GM12878 (cell line): ENCODE results near the gene VPS54. TPM values are rescaled to one million over a fixed set of nuclear protein-coding genes. Genes with fewer than 3 reads are reported as not detected.

Experiments
- ATAC-seq: fragments of 200-7000 bp; cut with Tn5 transposase; 3 replicates; pipeline ENCODE4 v1.9.1; 2020; ENCODE audit warnings: mild to moderate bottlenecking, moderate library complexity
- BruUV-seq: library from RNA; stranded (reverse); fragments of 400-500 nt; replicated peaks from 2 replicates; lab custom pipeline; 2021; lab: Mats Ljungman, UMichigan
- CTCF ChIA-PET: fragments of 300-600 bp; sonication (Branson Sonifier 250); formaldehyde crosslinking; extraction: SDS; loops from one replicate; lab custom pipeline; 2021; ENCODE audit warnings: inconsistent platforms; lab: Yijun Ruan, JAX
- POLR2A ChIA-PET: fragments of 350-600 bp; formaldehyde crosslinking; extraction: SDS; loops from one replicate; lab custom pipeline; 2021; ENCODE audit warnings: inconsistent platforms; lab: Charles Lee
- RAD21 ChIA-PET: fragments of 300-600 bp; sonication (Branson Sonifier 250); formaldehyde crosslinking; loops from one replicate; lab custom pipeline; 2023; ENCODE audit warnings: antibody characterized with exemption; ENCODE audit not compliant: unreplicated experiment; lab: Charles Lee
- SMC1A ChIA-PET: fragments of 300-600 bp; sonication (Branson Sonifier 250); formaldehyde crosslinking; loops from one replicate; lab custom pipeline; 2023; ENCODE audit not compliant: unreplicated experiment, uncharacterized antibody; lab: Charles Lee
- DNase-seq: peaks from one replicate; pipeline ENCODE4 v3.0.0-alpha.2; 2011; ENCODE audit warnings: low read depth, low spot score
- FAIRE-seq: peaks from 3 replicates; lab custom pipeline; 2011; peaks lifted over from hg19 to GRCh38; lab: Jason Lieb, UNC
- H2AFZ ChIP-seq: 2 replicates; pipeline ENCODE4 v1.6.0; 2011; ENCODE audit warnings: low read depth, low read length, control low read depth; ENCODE audit not compliant: control insufficient read depth
- H3K27ac ChIP-seq: 2 replicates; pipeline ENCODE4 v1.5.1; 2011; ENCODE audit warnings: control low read depth; ENCODE audit not compliant: control insufficient read depth, insufficient read depth
- H3K27me3 ChIP-seq, 2 experiments: replicated peaks in 1 of 2; 2 replicates each; pipeline versions ENCODE4 v1.6.0 to v1.6.1; 2011; ENCODE audit warnings: low read length in 1 of 2; ENCODE audit not compliant: control insufficient read depth in 2 of 2, insufficient read depth in 2 of 2
- H3K36me3 ChIP-seq, 2 experiments: 2 replicates each; pipeline ENCODE4 v1.5.1; 2011; ENCODE audit warnings: low read length in 1 of 2; ENCODE audit not compliant: control insufficient read depth in 2 of 2, insufficient read depth in 2 of 2
- H3K4me1 ChIP-seq: 2 replicates; pipeline ENCODE4 v1.6.1; 2011; ENCODE audit warnings: mild to moderate bottlenecking, low read length, moderate library complexity, mixed read lengths; ENCODE audit not compliant: control insufficient read depth, insufficient read depth
- H3K4me2 ChIP-seq: 2 replicates; pipeline ENCODE4 v1.6.0; 2011; ENCODE audit warnings: control low read depth; ENCODE audit not compliant: control insufficient read depth, insufficient read depth
- H3K4me3 ChIP-seq: fragments of 200-600 bp; sonication (generic); 2 replicates; pipeline ENCODE4 v1.5.1; 2016
- H3K79me2 ChIP-seq: 2 replicates; pipeline ENCODE4 v1.6.0; 2011; ENCODE audit warnings: low read length; ENCODE audit not compliant: control insufficient read depth, insufficient read depth
- H3K9ac ChIP-seq: 2 replicates; pipeline ENCODE4 v1.8.0; 2011; ENCODE audit warnings: low read length, control low read depth, mixed read lengths; ENCODE audit not compliant: control insufficient read depth, insufficient read depth
- H3K9me3 ChIP-seq: replicated peaks from 3 replicates; pipeline ENCODE4 v1.5.1; 2011; ENCODE audit warnings: mild to moderate bottlenecking, low read length; ENCODE audit not compliant: control insufficient read depth, insufficient read depth
- H4K20me1 ChIP-seq: 2 replicates; pipeline ENCODE4 v1.6.0; 2011; ENCODE audit not compliant: control insufficient read depth, insufficient read depth
- BCLAF1 ChIP-seq: fragments of 450-650 bp; IDR thresholded peaks from 2 replicates; pipeline ENCODE4 v1.6.1; 2017; ENCODE audit warnings: antibody characterized with exemption, mild to moderate bottlenecking, moderate library complexity
- BRCA1 ChIP-seq: IDR thresholded peaks from 2 replicates; pipeline ENCODE4 v1.6.1; 2011; ENCODE audit warnings: low read depth, low read length, improper control_type of control experiment
- ETV6 ChIP-seq, 2 experiments: fragments of 450-650 bp in 1 of 2; IDR thresholded peaks in 1 of 2; conservative IDR thresholded peaks in 1 of 2; 2 replicates each; pipeline ENCODE4 v1.6.1; 2014; ENCODE audit warnings: antibody characterized with exemption in 1 of 2, borderline replicate concordance in 1 of 2, low read depth in 1 of 2, mild to moderate bottlenecking in 1 of 2, moderate library complexity in 1 of 2
- HDGF ChIP-seq: fragments of 450-650 bp; IDR thresholded peaks from 2 replicates; pipeline ENCODE4 v1.6.1; 2016; ENCODE audit warnings: antibody characterized with exemption
- JUNB ChIP-seq: IDR thresholded peaks from 2 replicates; pipeline ENCODE4 v1.6.1; 2016; ENCODE audit warnings: antibody characterized with exemption, mild to moderate bottlenecking
- LARP7 ChIP-seq: fragments of 450-650 bp; IDR thresholded peaks from 2 replicates; pipeline ENCODE4 v1.6.1; 2017; ENCODE audit warnings: mild to moderate bottlenecking
- ZNF217 ChIP-seq: fragments of 450-650 bp; IDR thresholded peaks from 2 replicates; pipeline ENCODE4 v1.6.1; 2017; ENCODE audit warnings: antibody characterized with exemption, mild to moderate bottlenecking
- ZNF622 ChIP-seq: fragments of 450-650 bp; IDR thresholded peaks from 2 replicates; pipeline ENCODE4 v1.6.1; 2017; ENCODE audit warnings: mild to moderate bottlenecking, inconsistent platforms
- ZSCAN29 ChIP-seq: fragments of 450-650 bp; IDR thresholded peaks from 2 replicates; pipeline ENCODE4 v1.6.1; 2017; ENCODE audit warnings: mild to moderate bottlenecking, moderate library complexity
- ZZZ3 ChIP-seq: IDR thresholded peaks from 2 replicates; pipeline ENCODE4 v1.6.1; 2011; ENCODE audit warnings: low read depth; ENCODE audit not compliant: control insufficient read depth, insufficient read length
- WGBS: methylation state at CpG from one replicate; pipeline ENCODE4 v1.1.6; 2016; ENCODE audit warnings: low lambda C conversion rate; ENCODE audit not compliant: insufficient replicate concordance, insufficient coverage; ENCODE audit errors: missing lambda C conversion rate; 5-methylcytosine and 5-hydroxymethylcytosine counted together
- in situ Hi-C: fragments of 300-500 bp; cut with MboI; formaldehyde crosslinking; loops from 9 replicates; pipeline ENCODE4 v1.14.3; 2018; ENCODE audit warnings: mixed read lengths
- intact Hi-C: fragments of 100-400 bp; cut with micrococcal nuclease; formaldehyde crosslinking; loops from one replicate; pipeline ENCODE4 v1.14.2; 2022; ENCODE audit not compliant: unreplicated experiment
- polyA plus RNA-seq, 11 experiments: library from polyadenylated mRNA; depleted of rRNA in 4 of 11; unstranded in 6 of 11; stranded (reverse) in 5 of 11; fragments of >200 nt; fragmentation: Nextera tagmentation in 4 of 11; fragmentation: Illumina TruSeq in 1 of 11; extraction: Ambion mirVana in 4 of 11; extraction: Trizol in 1 of 11; gene quantifications; 1 replicate in 1 of 11; 2 replicates in 10 of 11; pipeline versions ENCODE4 v1.2.1 to v1.2.3, GENCODE V29; 2011 to 2016; ENCODE audit warnings: inconsistent platforms in 2 of 11, missing spikeins in 2 of 11, low read depth in 1 of 11
- total RNA-seq, 4 experiments: library from RNA; depleted of rRNA in 3 of 4; stranded (reverse); fragments of >200 nt in 3 of 4; fragmentation: Illumina TruSeq in 1 of 4; extraction: Trizol in 1 of 4; gene quantifications; 2 replicates each; pipeline versions ENCODE4 v1.2.1 to v1.2.3, GENCODE V29; 2013 to 2021
- TF ChIP-seq, protein P1 (sequence below): IDR thresholded peaks from 2 replicates; pipeline ENCODE4 v1.6.1; 2011; ENCODE audit warnings: low read depth, low read length, improper control_type of control experiment, borderline replicate concordance
- TF ChIP-seq, protein P2 (sequence below): fragments of 450-650 bp; formaldehyde crosslinking; IDR thresholded peaks from 2 replicates; pipeline ENCODE4 v1.5.0; 2022; ENCODE audit warnings: mild to moderate bottlenecking, missing genetic modification characterization
- TF ChIP-seq, protein P3 (sequence below): fragments of 450-650 bp; IDR thresholded peaks from 2 replicates; pipeline ENCODE4 v1.6.1; 2017; ENCODE audit warnings: mild to moderate bottlenecking, moderate library complexity

The VPS54 gene
- total and polyA plus RNA-seq, 10 of the 15 experiments (the other 5 are each of a cell fraction or from before 2014, with no cell fraction given), result 1.6 to 16.2 (median 9.3) TPM

GRCh38 chr2:63983986-63984605, 35.1 kb downstream of the VPS54 start:
- no peak for FAIRE-seq
- Histone ChIP-seq H4K20me1 (no peaks in the 10 kb centered on the region), H3K9ac (no peak overlapping the region), H3K27ac (no peak overlapping the region), H2AFZ (no peak overlapping the region), H3K4me3 (no peak overlapping the region), H3K36me3 (peaks cover 0 to 3% of the 10 kb centered on the region in 2 experiments; a peak in 1 of 4 replicates), H3K4me2 (no peak overlapping the region), H3K79me2 (no peaks in the 10 kb centered on the region), H3K27me3 (no peaks in the 10 kb centered on the region), H3K4me1 (no peaks in the 10 kb centered on the region), H3K9me3 (no peaks in the 10 kb centered on the region; the same call in 2 of the 3 replicates)
- in situ Hi-C loops, result no loop called here
- DNase-seq, result no peak
- no peak for ATAC-seq
- BruUV-seq, result no TSS peak
- intact Hi-C loops, result no loop called here
- WGBS, result 78% methylated on average over 2 of the region's 2 CpGs
- RAD21 ChIA-PET, result no interaction called here
- POLR2A ChIA-PET, result no interaction called here
- CTCF ChIA-PET, result no interaction called here
- SMC1A ChIA-PET, result no interaction called here
- TF ChIP-seq ZSCAN29, result no peak
- no peak for TF ChIP-seq ZNF622
- no peak for TF ChIP-seq BCLAF1
- no peak for TF ChIP-seq BRCA1
- TF ChIP-seq, protein P1, sequence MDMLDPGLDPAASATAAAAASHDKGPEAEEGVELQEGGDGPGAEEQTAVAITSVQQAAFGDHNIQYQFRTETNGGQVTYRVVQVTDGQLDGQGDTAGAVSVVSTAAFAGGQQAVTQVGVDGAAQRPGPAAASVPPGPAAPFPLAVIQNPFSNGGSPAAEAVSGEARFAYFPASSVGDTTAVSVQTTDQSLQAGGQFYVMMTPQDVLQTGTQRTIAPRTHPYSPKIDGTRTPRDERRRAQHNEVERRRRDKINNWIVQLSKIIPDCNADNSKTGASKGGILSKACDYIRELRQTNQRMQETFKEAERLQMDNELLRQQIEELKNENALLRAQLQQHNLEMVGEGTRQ, result no peak
- TF ChIP-seq, protein P2, sequence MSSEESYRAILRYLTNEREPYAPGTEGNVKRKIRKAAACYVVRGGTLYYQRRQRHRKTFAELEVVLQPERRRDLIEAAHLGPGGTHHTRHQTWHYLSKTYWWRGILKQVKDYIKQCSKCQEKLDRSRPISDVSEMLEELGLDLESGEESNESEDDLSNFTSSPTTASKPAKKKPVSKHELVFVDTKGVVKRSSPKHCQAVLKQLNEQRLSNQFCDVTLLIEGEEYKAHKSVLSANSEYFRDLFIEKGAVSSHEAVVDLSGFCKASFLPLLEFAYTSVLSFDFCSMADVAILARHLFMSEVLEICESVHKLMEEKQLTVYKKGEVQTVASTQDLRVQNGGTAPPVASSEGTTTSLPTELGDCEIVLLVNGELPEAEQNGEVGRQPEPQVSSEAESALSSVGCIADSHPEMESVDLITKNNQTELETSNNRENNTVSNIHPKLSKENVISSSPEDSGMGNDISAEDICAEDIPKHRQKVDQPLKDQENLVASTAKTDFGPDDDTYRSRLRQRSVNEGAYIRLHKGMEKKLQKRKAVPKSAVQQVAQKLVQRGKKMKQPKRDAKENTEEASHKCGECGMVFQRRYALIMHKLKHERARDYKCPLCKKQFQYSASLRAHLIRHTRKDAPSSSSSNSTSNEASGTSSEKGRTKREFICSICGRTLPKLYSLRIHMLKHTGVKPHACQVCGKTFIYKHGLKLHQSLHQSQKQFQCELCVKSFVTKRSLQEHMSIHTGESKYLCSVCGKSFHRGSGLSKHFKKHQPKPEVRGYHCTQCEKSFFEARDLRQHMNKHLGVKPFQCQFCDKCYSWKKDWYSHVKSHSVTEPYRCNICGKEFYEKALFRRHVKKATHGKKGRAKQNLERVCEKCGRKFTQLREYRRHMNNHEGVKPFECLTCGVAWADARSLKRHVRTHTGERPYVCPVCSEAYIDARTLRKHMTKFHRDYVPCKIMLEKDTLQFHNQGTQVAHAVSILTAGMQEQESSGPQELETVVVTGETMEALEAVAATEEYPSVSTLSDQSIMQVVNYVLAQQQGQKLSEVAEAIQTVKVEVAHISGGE, result no peak
- no peak for TF ChIP-seq ZZZ3
- TF ChIP-seq ETV6 (conservative IDR thresholded peaks at IDR 0.05 in 1 of 2, IDR thresholded peaks at IDR 0.05 in 1 of 2; ENCODE audit: borderline replicate concordance in 1 of 2, low read depth in 1 of 2), result no peak
- TF ChIP-seq HDGF, result no peak
- TF ChIP-seq JUNB, result no peak
- TF ChIP-seq LARP7, result no peak
- no peak for TF ChIP-seq ZNF217
- TF ChIP-seq, protein P3, sequence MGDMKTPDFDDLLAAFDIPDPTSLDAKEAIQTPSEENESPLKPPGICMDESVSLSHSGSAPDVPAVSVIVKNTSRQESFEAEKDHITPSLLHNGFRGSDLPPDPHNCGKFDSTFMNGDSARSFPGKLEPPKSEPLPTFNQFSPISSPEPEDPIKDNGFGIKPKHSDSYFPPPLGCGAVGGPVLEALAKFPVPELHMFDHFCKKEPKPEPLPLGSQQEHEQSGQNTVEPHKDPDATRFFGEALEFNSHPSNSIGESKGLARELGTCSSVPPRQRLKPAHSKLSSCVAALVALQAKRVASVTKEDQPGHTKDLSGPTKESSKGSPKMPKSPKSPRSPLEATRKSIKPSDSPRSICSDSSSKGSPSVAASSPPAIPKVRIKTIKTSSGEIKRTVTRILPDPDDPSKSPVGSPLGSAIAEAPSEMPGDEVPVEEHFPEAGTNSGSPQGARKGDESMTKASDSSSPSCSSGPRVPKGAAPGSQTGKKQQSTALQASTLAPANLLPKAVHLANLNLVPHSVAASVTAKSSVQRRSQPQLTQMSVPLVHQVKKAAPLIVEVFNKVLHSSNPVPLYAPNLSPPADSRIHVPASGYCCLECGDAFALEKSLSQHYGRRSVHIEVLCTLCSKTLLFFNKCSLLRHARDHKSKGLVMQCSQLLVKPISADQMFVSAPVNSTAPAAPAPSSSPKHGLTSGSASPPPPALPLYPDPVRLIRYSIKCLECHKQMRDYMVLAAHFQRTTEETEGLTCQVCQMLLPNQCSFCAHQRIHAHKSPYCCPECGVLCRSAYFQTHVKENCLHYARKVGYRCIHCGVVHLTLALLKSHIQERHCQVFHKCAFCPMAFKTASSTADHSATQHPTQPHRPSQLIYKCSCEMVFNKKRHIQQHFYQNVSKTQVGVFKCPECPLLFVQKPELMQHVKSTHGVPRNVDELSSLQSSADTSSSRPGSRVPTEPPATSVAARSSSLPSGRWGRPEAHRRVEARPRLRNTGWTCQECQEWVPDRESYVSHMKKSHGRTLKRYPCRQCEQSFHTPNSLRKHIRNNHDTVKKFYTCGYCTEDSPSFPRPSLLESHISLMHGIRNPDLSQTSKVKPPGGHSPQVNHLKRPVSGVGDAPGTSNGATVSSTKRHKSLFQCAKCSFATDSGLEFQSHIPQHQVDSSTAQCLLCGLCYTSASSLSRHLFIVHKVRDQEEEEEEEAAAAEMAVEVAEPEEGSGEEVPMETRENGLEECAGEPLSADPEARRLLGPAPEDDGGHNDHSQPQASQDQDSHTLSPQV, result no peak
